H9 (cell line): ENCODE results near the gene CBS. TPM values are rescaled to one million over a fixed set of nuclear protein-coding genes. Genes with fewer than 3 reads are reported as not detected.

Experiments used
- DNase-seq: peaks from one replicate; pipeline ENCODE4 v3.0.0-alpha.2; 2017
- H2AFZ ChIP-seq: one replicate; pipeline ENCODE4 v1.6.1; 2013; ENCODE audit warnings: mild to moderate bottlenecking, low read length, control low read depth, moderate library complexity
- H2AK5ac ChIP-seq: 2 replicates; pipeline ENCODE4 v1.6.1; 2013; ENCODE audit warnings: low read length, control low read depth, mixed read lengths; ENCODE audit not compliant: insufficient read length
- H2BK120ac ChIP-seq: one replicate; pipeline ENCODE4 v1.6.1; 2013; ENCODE audit warnings: low read depth, mild to moderate bottlenecking, low read length, control low read depth, inconsistent platforms; ENCODE audit not compliant: poor library complexity, severe bottlenecking
- H2BK12ac ChIP-seq: 2 replicates; pipeline ENCODE4 v1.6.1; 2013; ENCODE audit warnings: low read length, control low read depth, mixed read lengths, low read depth; ENCODE audit not compliant: insufficient read length
- H2BK15ac ChIP-seq: 2 replicates; pipeline ENCODE4 v1.6.1; 2013; ENCODE audit warnings: low read depth, low read length, control low read depth
- H2BK20ac ChIP-seq: one replicate; pipeline ENCODE4 v1.6.1; 2013; ENCODE audit warnings: low read depth, mild to moderate bottlenecking, low read length, control low read depth, inconsistent platforms; ENCODE audit not compliant: poor library complexity, severe bottlenecking
- H2BK5ac ChIP-seq: 2 replicates; pipeline ENCODE4 v1.6.1; 2013; ENCODE audit warnings: low read length, control low read depth, mixed read lengths; ENCODE audit not compliant: insufficient read length
- H3K14ac ChIP-seq: 2 replicates; pipeline ENCODE4 v1.6.1; 2013; ENCODE audit warnings: low read length, control low read depth; ENCODE audit not compliant: insufficient read depth
- H3K18ac ChIP-seq: 2 replicates; pipeline ENCODE4 v1.6.1; 2013; ENCODE audit warnings: low read depth, mild to moderate bottlenecking, mixed read lengths, low read length, control low read depth; ENCODE audit not compliant: insufficient read length
- H3K23ac ChIP-seq: 2 replicates; pipeline ENCODE4 v1.6.1; 2013; ENCODE audit warnings: low read length, control low read depth, mixed read lengths, low read depth; ENCODE audit not compliant: insufficient read length
- H3K23me2 ChIP-seq: 2 replicates; pipeline ENCODE4 v1.6.1; 2013; ENCODE audit warnings: low read depth, mild to moderate bottlenecking, mixed read lengths, low read length, control low read depth; ENCODE audit not compliant: insufficient read length, poor library complexity, severe bottlenecking
- H3K27ac ChIP-seq: 2 replicates; pipeline ENCODE4 v1.5.1; 2013; ENCODE audit warnings: low read length, control low read depth, mixed read lengths, low read depth; ENCODE audit not compliant: insufficient read length
- H3K27me3 ChIP-seq: 2 replicates; pipeline ENCODE4 v1.6.1; 2013; ENCODE audit warnings: low read length, control low read depth, inconsistent platforms; ENCODE audit not compliant: insufficient read depth
- H3K4ac ChIP-seq: 2 replicates; pipeline ENCODE4 v1.6.1; 2013; ENCODE audit warnings: low read depth, mild to moderate bottlenecking, control low read depth, inconsistent platforms, low read length, moderate library complexity
- H3K4me1 ChIP-seq: 2 replicates; pipeline ENCODE4 v1.6.1; 2013; ENCODE audit warnings: low read length, control low read depth, inconsistent platforms; ENCODE audit not compliant: insufficient read depth
- H3K4me2 ChIP-seq: 2 replicates; pipeline ENCODE4 v1.6.1; 2013; ENCODE audit warnings: low read length, control low read depth, mixed read lengths; ENCODE audit not compliant: insufficient read length, insufficient read depth
- H3K56ac ChIP-seq: 2 replicates; pipeline ENCODE4 v1.6.1; 2013; ENCODE audit warnings: low read depth, mild to moderate bottlenecking, mixed read lengths, low read length, control low read depth; ENCODE audit not compliant: insufficient read length
- H3K79me1 ChIP-seq: 2 replicates; pipeline ENCODE4 v1.6.1; 2013; ENCODE audit warnings: low read depth, mild to moderate bottlenecking, moderate library complexity, low read length, control low read depth, inconsistent platforms; ENCODE audit not compliant: insufficient read depth, poor library complexity, severe bottlenecking
- H3K79me2 ChIP-seq: 2 replicates; pipeline ENCODE4 v1.6.1; 2013; ENCODE audit warnings: low read length, control low read depth, inconsistent platforms; ENCODE audit not compliant: insufficient read depth
- H3K9ac ChIP-seq: 2 replicates; pipeline ENCODE4 v1.6.1; 2013; ENCODE audit warnings: low read length, control low read depth, mixed read lengths; ENCODE audit not compliant: insufficient read length; ENCODE audit errors: extremely low read depth
- H3K9me3 ChIP-seq: one replicate; pipeline ENCODE4 v1.6.1; 2013; ENCODE audit warnings: low read depth, low read length, inconsistent platforms; ENCODE audit not compliant: control insufficient read depth
- H3T11ph ChIP-seq: one replicate; pipeline ENCODE4 v1.6.1; 2013; ENCODE audit warnings: mild to moderate bottlenecking, low read length, control low read depth, inconsistent platforms
- H4K20me1 ChIP-seq: one replicate; pipeline ENCODE4 v1.6.1; 2013; ENCODE audit not compliant: control insufficient read depth, insufficient read length, insufficient read depth
- H4K5ac ChIP-seq: 2 replicates; pipeline ENCODE4 v1.6.1; 2013; ENCODE audit warnings: low read depth, mild to moderate bottlenecking, mixed read lengths, low read length, control low read depth; ENCODE audit not compliant: insufficient read length
- H4K8ac ChIP-seq: replicated peaks from 2 replicates; pipeline ENCODE4 v1.6.1; 2013; ENCODE audit warnings: low read length, control low read depth, mixed read lengths, low read depth; ENCODE audit not compliant: insufficient read length
- H4K91ac ChIP-seq: 2 replicates; pipeline ENCODE4 v1.6.1; 2013; ENCODE audit warnings: low read depth, mild to moderate bottlenecking, moderate library complexity, mixed read lengths, low read length, control low read depth; ENCODE audit not compliant: insufficient read length
- H3K27ac Mint-ChIP-seq, 3 experiments: 2 replicates in 2 of 3; 3 replicates in 1 of 3; pipeline ENCODE4 v1.8.0; 2020 to 2021; ENCODE audit warnings: mixed read lengths in 3 of 3, mild to moderate bottlenecking in 1 of 3, moderate library complexity in 1 of 3
- H3K27me3 Mint-ChIP-seq: 2 replicates; pipeline ENCODE4 v1.8.0; 2021; ENCODE audit warnings: low read depth, mild to moderate bottlenecking, moderate library complexity, mixed read lengths
- H3K36me3 Mint-ChIP-seq, 3 experiments: 2 replicates in 2 of 3; 3 replicates in 1 of 3; pipeline ENCODE4 v1.8.0; 2020 to 2021; ENCODE audit warnings: low read depth in 3 of 3, mixed read lengths in 3 of 3; ENCODE audit not compliant: insufficient read depth in 1 of 3
- H3K4me1 Mint-ChIP-seq, 2 experiments: 2 replicates each; pipeline ENCODE4 v1.8.0; 2020; ENCODE audit warnings: mixed read lengths in 2 of 2
- H3K4me3 Mint-ChIP-seq, 2 experiments: 2 replicates in 1 of 2; 3 replicates in 1 of 2; pipeline ENCODE4 v1.8.0; 2020 to 2021; ENCODE audit warnings: mild to moderate bottlenecking in 2 of 2, mixed read lengths in 2 of 2, moderate library complexity in 1 of 2
- H3K9me3 Mint-ChIP-seq, 2 experiments: 2 replicates in 1 of 2; 3 replicates in 1 of 2; pipeline ENCODE4 v1.8.0; 2020; ENCODE audit warnings: mild to moderate bottlenecking in 2 of 2, mixed read lengths in 2 of 2, moderate library complexity in 1 of 2
- WGBS: extraction: QIAGEN DNeasy Blood & Tissue Kit; methylation state at CpG from one replicate; pipeline ENCODE4 v1.1.7; 2013; ENCODE audit warnings: missing lambda C conversion rate, low lambda C conversion rate, mixed read lengths; ENCODE audit not compliant: insufficient read length; ENCODE audit errors: extremely low coverage; 5-methylcytosine and 5-hydroxymethylcytosine counted together
- total RNA-seq: library from RNA; stranded (reverse); gene quantifications from 2 replicates; pipeline ENCODE4 v1.2.1, GENCODE V29; 2021
- TF ChIP-seq, protein P1 (sequence below): fragments of 200-600 bp; sonication (generic); conservative IDR thresholded peaks from 3 replicates; pipeline ENCODE4 v1.8.0; 2021; ENCODE audit warnings: antibody characterized with exemption, mild to moderate bottlenecking

CBS gene
- total RNA-seq, 1 experiment from 2014 or later: 350 TPM

DNA sequence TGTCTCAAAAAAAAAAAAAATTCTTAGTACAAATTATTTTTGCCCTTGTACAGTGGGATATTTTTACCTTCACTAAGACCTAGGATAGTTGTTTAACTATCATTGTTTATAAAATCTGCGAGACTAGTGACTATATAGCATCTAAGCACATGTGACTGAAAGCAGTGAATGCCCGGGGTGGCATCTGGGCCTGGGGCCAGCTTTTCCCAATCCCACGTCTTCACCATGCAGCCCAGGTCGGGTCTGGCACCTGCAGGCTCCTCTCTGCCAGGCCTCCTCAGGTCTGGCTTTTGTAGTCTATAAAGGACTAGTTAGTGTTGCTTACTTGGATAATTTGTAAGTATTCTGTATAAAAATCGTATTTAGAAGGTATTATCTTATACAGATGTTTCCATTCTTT, 40.8 kb downstream of the CBS start:
- Histone ChIP-seq H3K79me2 (no peaks in the 10 kb centered on the region), H4K8ac (no peak overlapping the region), H2BK12ac (no peak overlapping the region), H2BK20ac (no peak overlapping the region), H3K27me3 (no peaks in the 10 kb centered on the region), H3K4me1 (no peaks in the 10 kb centered on the region), H2AFZ (no peak overlapping the region), H2BK5ac (no peak overlapping the region), H3K14ac (no peak overlapping the region), H2AK5ac (no peak overlapping the region), H3K23me2 (no peaks in the 10 kb centered on the region), H3K4me2 (no peak overlapping the region), H4K91ac (no peak overlapping the region), H3K56ac (no peak overlapping the region), H3K23ac (no peak overlapping the region), H3K4ac (no peak overlapping the region), H4K5ac (no peak overlapping the region), H3K79me1 (no peaks in the 10 kb centered on the region), H3K18ac (no peak overlapping the region), H4K20me1 (no peaks in the 10 kb centered on the region), H2BK15ac (no peak overlapping the region), H2BK120ac (no peak overlapping the region), H3K9me3 (no peaks in the 10 kb centered on the region), H3K9ac (no peak overlapping the region), H3T11ph (no peak overlapping the region), H3K27ac (no peak overlapping the region)
- H3K36me3 Mint-ChIP-seq: peaks cover 9 to 36% (median 26%) of the 10 kb centered on the region in 3 experiments; a peak in 6 of 7 replicates
- no peaks in the 10 kb centered on the region for H3K27me3 Mint-ChIP-seq
- no peaks in the 10 kb centered on the region for H3K9me3 Mint-ChIP-seq
- WGBS: no CpG with 5 or more reads among the region's 5 CpGs
- TF ChIP-seq, protein P1, sequence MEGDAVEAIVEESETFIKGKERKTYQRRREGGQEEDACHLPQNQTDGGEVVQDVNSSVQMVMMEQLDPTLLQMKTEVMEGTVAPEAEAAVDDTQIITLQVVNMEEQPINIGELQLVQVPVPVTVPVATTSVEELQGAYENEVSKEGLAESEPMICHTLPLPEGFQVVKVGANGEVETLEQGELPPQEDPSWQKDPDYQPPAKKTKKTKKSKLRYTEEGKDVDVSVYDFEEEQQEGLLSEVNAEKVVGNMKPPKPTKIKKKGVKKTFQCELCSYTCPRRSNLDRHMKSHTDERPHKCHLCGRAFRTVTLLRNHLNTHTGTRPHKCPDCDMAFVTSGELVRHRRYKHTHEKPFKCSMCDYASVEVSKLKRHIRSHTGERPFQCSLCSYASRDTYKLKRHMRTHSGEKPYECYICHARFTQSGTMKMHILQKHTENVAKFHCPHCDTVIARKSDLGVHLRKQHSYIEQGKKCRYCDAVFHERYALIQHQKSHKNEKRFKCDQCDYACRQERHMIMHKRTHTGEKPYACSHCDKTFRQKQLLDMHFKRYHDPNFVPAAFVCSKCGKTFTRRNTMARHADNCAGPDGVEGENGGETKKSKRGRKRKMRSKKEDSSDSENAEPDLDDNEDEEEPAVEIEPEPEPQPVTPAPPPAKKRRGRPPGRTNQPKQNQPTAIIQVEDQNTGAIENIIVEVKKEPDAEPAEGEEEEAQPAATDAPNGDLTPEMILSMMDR: no peak
- H3K4me1 Mint-ChIP-seq: no peaks in the 10 kb centered on the region
- H3K4me3 Mint-ChIP-seq: no peak overlapping the region
- no peak for DNase-seq
- H3K27ac Mint-ChIP-seq: no peak overlapping the region
